8988T (cell line): ENCODE measurements around the gene RAPGEF5.

Experiments
- DNase-seq: peaks from one replicate; pipeline ENCODE4 v3.0.0; 2011

RAPGEF5 gene

GRCh38 chr7:22343612-22344011, 13.3 kb downstream of the RAPGEF5 start:
- no peak for DNase-seq

GRCh38 chr7:22343071-22343470, 13.9 kb downstream of the RAPGEF5 start:
- no peak for DNase-seq

GRCh38 chr7:22339725-22340390, 17.1 kb downstream of the RAPGEF5 start:
- no peak for DNase-seq

GRCh38 chr7:22338877-22339276, 18.1 kb downstream of the RAPGEF5 start:
- DNase-seq, result no peak

- no peak for DNase-seq
Observed at GRCh38 chr7:22338411-22338810, 18.5 kb downstream of the RAPGEF5 start.

- DNase-seq, result no peak
Observed at GRCh38 chr7:22333680-22334141, 23.2 kb downstream of the RAPGEF5 start.

- no peak for DNase-seq
Observed at GRCh38 chr7:22332461-22332870, 24.5 kb downstream of the RAPGEF5 start.

GRCh38 chr7:22331704-22332103, 25.2 kb downstream of the RAPGEF5 start:
- no peak for DNase-seq

GRCh38 chr7:22330903-22331302, 26.1 kb downstream of the RAPGEF5 start:
- DNase-seq, result no peak

GRCh38 chr7:22329816-22330524, 27.0 kb downstream of the RAPGEF5 start:
- DNase-seq, result no peak

- DNase-seq, result no peak
Observed at GRCh38 chr7:22326181-22326580, 30.8 kb downstream of the RAPGEF5 start.

- no peak for DNase-seq
Observed at GRCh38 chr7:22325671-22326070, 31.3 kb downstream of the RAPGEF5 start.

GRCh38 chr7:22323714-22324113, 33.2 kb downstream of the RAPGEF5 start:
- DNase-seq, result no peak

- no peak for DNase-seq
Observed at GRCh38 chr7:22320416-22320815, 36.5 kb downstream of the RAPGEF5 start.

- DNase-seq, result no peak
Observed at GRCh38 chr7:22319424-22320403, 37.2 kb downstream of the RAPGEF5 start.

- no peak for DNase-seq
Observed at GRCh38 chr7:22318376-22318775, 38.6 kb downstream of the RAPGEF5 start.

GRCh38 chr7:22317632-22318031, 39.3 kb downstream of the RAPGEF5 start:
- no peak for DNase-seq

GRCh38 chr7:22316914-22317313, 40.0 kb downstream of the RAPGEF5 start:
- DNase-seq, result no peak

- no peak for DNase-seq
Observed at GRCh38 chr7:22307816-22308215, 49.1 kb downstream of the RAPGEF5 start.

- DNase-seq, result no peak
Observed at GRCh38 chr7:22305706-22306105, 51.2 kb downstream of the RAPGEF5 start.

GRCh38 chr7:22302951-22303423, 54.0 kb downstream of the RAPGEF5 start:
- DNase-seq, result no peak

- no peak for DNase-seq
Observed at GRCh38 chr7:22302193-22302592, 54.8 kb downstream of the RAPGEF5 start.

- no peak for DNase-seq
Observed at GRCh38 chr7:22301790-22302189, 55.2 kb downstream of the RAPGEF5 start.
